Upper lobe of left lung (tissue), 6 donors: ENCODE data around the gene PRSS12. TPM values are rescaled to one million over a fixed set of nuclear protein-coding genes. Genes with fewer than 3 reads are reported as not detected.
"Not testable (repeated sequence)": the region's sequence is repeated elsewhere in the genome, so short reads cannot be mapped to it uniquely, and the experiment has no call there.

ENCODE experiments used
- ATAC-seq, 2 donors: fragments of 200-7000 bp; cut with Tn5 transposase; one replicate each; pipeline ENCODE4 v1.9.1; 2022; ENCODE audit warnings: mild to moderate bottlenecking in 2 of 2, moderate library complexity in 2 of 2; ENCODE audit not compliant: low FRiP score in 2 of 2
- DNase-seq, 2 donors: peaks; one replicate each; pipeline ENCODE4 v3.0.0-alpha.2; 2019 to 2020
- H3K27ac ChIP-seq, 4 donors: fragments of 200-600 bp; sonication (generic); one replicate each; pipeline ENCODE4 v1.5.1; 2016 to 2019
- H3K27me3 ChIP-seq, 4 donors: fragments of 200-600 bp; sonication (generic); one replicate each; pipeline ENCODE4 v1.5.1; 2017 to 2019
- H3K36me3 ChIP-seq, 4 donors: fragments of 200-600 bp; sonication (generic); one replicate each; pipeline ENCODE4 v1.5.1; 2016 to 2019
- H3K4me1 ChIP-seq, 4 donors: fragments of 200-600 bp; sonication (generic); one replicate each; pipeline ENCODE4 v1.5.1; 2018 to 2019
- H3K4me3 ChIP-seq, 4 donors: fragments of 200-600 bp; sonication (generic); one replicate each; pipeline ENCODE4 v1.5.1; 2017 to 2019; ENCODE audit warnings: mild to moderate bottlenecking in 2 of 4, moderate library complexity in 1 of 4
- H3K9me3 ChIP-seq, 4 donors: fragments of 200-600 bp; sonication (generic); one replicate each; pipeline ENCODE4 v1.5.1; 2018 to 2019
- CTCF ChIP-seq, 6 experiments: fragments of 450-650 bp in 4 of 6; fragments of 200-600 bp in 2 of 6; sonication (generic) in 2 of 6; IDR thresholded peaks; one replicate each; pipeline ENCODE4 v1.5.1; 2016 to 2019; ENCODE audit warnings: antibody characterized with exemption in 6 of 6
- EP300 ChIP-seq, 4 donors: sonication (generic); formaldehyde crosslinking; IDR thresholded peaks; one replicate each; pipeline ENCODE4 v1.5.1; 2017; ENCODE audit warnings: antibody characterized with exemption in 4 of 4, control low read depth in 2 of 4
- POLR2A ChIP-seq, 4 donors: fragments of 450-650 bp; IDR thresholded peaks; one replicate each; pipeline ENCODE4 v1.5.1; 2016 to 2017; ENCODE audit warnings: antibody characterized with exemption in 4 of 4, mild to moderate bottlenecking in 2 of 4
- POLR2AphosphoS5 ChIP-seq, 2 donors: sonication (generic); formaldehyde crosslinking; IDR thresholded peaks; one replicate each; pipeline ENCODE4 v1.5.1; 2017; ENCODE audit warnings: antibody characterized with exemption in 2 of 2
- WGBS, 2 donors: methylation state at CpG; one replicate each; pipeline ENCODE4 v1.1.5; 2017 to 2018; 5-methylcytosine and 5-hydroxymethylcytosine counted together
- total RNA-seq, 6 donors: library from RNA; depleted of rRNA in 4 of 6; stranded (reverse); fragments of >200 nt in 4 of 6; gene quantifications; one replicate each; pipeline versions ENCODE4 v1.1.0 to v1.2.1, GENCODE V29; 2016 to 2021
- donor health status: DM: no; HTN: no; CAD: no; lungs with moderate emphysema.
- donor health status: DM: no; HTN: yes; CAD: no; lungs with severe emphysema.

PRSS12 gene
- total RNA-seq, 6 donors from 2014 or later = 6.8 to 27.2 (median 10.0) TPM

DNA sequence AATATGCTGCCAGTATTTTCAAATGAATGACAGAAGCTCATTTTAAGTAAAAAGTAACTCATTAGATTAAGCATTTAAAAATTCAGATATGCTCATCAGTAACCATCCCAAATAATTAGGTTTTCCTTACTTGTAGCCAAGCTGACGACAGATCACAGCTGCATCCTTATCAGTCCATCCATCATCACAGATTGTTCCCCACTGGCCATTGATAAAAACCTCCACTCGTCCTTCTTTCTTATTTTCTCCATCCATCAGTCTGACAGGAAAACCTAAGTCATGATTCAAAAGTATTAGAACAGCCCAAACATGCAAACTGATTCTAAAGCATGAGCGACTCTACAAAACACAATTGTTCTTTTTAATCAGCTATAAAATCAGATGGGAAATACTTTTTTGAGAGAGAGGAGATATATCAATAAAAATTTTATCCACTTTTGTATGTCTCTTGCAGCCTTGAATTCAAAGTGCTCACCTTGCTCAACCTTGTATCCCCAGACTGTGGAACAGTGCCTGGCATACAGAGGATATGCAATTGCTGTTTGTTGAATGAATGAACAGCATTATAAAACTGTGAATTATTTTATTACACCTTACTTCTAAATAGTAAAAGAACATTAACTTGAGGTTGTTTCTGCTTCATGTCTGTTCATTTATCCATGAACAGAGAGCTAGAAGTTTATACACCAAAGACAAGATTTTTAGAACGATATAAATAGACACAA lies 44.3 kb downstream of the PRSS12 start:
- no peaks in the 10 kb centered on the region for H3K27me3 ChIP-seq
- no peak overlapping the region for H3K4me3 ChIP-seq
- no peak overlapping the region for H3K27ac ChIP-seq
- ATAC-seq = no peak
- no peaks in the 10 kb centered on the region for H3K36me3 ChIP-seq
- no peaks in the 10 kb centered on the region for H3K4me1 ChIP-seq
- no peaks in the 10 kb centered on the region for H3K9me3 ChIP-seq
- no peak for DNase-seq
- WGBS, 2 donors = 62 to 66% methylated on average over 4 of the region's 4 CpGs
- TF ChIP-seq CTCF (IDR thresholded peaks at IDR 0.05) (no peak), EP300 (IDR thresholded peaks at IDR 0.05) (no peak), POLR2AphosphoS5 (IDR thresholded peaks at IDR 0.05) (no peak), POLR2A (IDR thresholded peaks at IDR 0.05) (no peak)

GRCh38 chr4:118307643-118308042 lies 45.2 kb downstream of the PRSS12 start:
- H3K27ac ChIP-seq = no peak overlapping the region
- TF ChIP-seq POLR2AphosphoS5 (IDR thresholded peaks at IDR 0.05) = no peak
- TF ChIP-seq POLR2A (IDR thresholded peaks at IDR 0.05) = no peak
- no peak for TF ChIP-seq EP300 (IDR thresholded peaks at IDR 0.05)
- no peak for TF ChIP-seq CTCF (IDR thresholded peaks at IDR 0.05)
- WGBS, 2 donors = 56 to 59% methylated on average over 2 of the region's 2 CpGs
- DNase-seq (no peak), ATAC-seq (no peak)
- H3K9me3 ChIP-seq = no peaks in the 10 kb centered on the region
- H3K27me3 ChIP-seq = no peaks in the 10 kb centered on the region
- H3K4me1 ChIP-seq = no peaks in the 10 kb centered on the region
- no peak overlapping the region for H3K4me3 ChIP-seq
- no peaks in the 10 kb centered on the region for H3K36me3 ChIP-seq

- not testable (repeated sequence) for H3K9me3 ChIP-seq, DNase-seq, H3K27me3 ChIP-seq, ATAC-seq, H3K36me3 ChIP-seq, H3K4me3 ChIP-seq, H3K27ac ChIP-seq, H3K4me1 ChIP-seq
- 98% methylated on average over 6 of the region's 6 CpGs for WGBS, 2 donors
Observed at GRCh38 chr4:118299619-118300018, 53.2 kb downstream of the PRSS12 start.

- H3K4me3 ChIP-seq = no peak overlapping the region
- no peaks in the 10 kb centered on the region for H3K9me3 ChIP-seq
- H3K4me1 ChIP-seq = no peaks in the 10 kb centered on the region
- no peak overlapping the region for H3K27ac ChIP-seq
- TF ChIP-seq POLR2AphosphoS5 (IDR thresholded peaks at IDR 0.05) = no peak
- TF ChIP-seq EP300 (IDR thresholded peaks at IDR 0.05) = no peak
- TF ChIP-seq POLR2A (IDR thresholded peaks at IDR 0.05) = no peak
- TF ChIP-seq CTCF (IDR thresholded peaks at IDR 0.05) = no peak
- ATAC-seq (no peak), DNase-seq (no peak)
- no peaks in the 10 kb centered on the region for H3K36me3 ChIP-seq
- no peaks in the 10 kb centered on the region for H3K27me3 ChIP-seq
- 55 to 62% methylated on average over 1 of the region's 1 CpG for WGBS, 2 donors
Observed at GRCh38 chr4:118296729-118297128, 56.1 kb downstream of the PRSS12 start.

GRCh38 chr4:118290951-118291350 lies 61.9 kb downstream of the PRSS12 start:
- no peak overlapping the region for H3K27ac ChIP-seq
- no peaks in the 10 kb centered on the region for H3K36me3 ChIP-seq
- DNase-seq (no peak), ATAC-seq (no peak)
- no peaks in the 10 kb centered on the region for H3K9me3 ChIP-seq
- 84 to 88% methylated on average over 2 of the region's 2 CpGs for WGBS, 2 donors
- no peak overlapping the region for H3K4me3 ChIP-seq
- H3K4me1 ChIP-seq = no peaks in the 10 kb centered on the region
- no peaks in the 10 kb centered on the region for H3K27me3 ChIP-seq
- TF ChIP-seq CTCF (IDR thresholded peaks at IDR 0.05) (no peak), POLR2AphosphoS5 (IDR thresholded peaks at IDR 0.05) (no peak), EP300 (IDR thresholded peaks at IDR 0.05) (no peak), POLR2A (IDR thresholded peaks at IDR 0.05) (no peak)
